ENCODE data around the gene NDUFAF7.

DNA sequence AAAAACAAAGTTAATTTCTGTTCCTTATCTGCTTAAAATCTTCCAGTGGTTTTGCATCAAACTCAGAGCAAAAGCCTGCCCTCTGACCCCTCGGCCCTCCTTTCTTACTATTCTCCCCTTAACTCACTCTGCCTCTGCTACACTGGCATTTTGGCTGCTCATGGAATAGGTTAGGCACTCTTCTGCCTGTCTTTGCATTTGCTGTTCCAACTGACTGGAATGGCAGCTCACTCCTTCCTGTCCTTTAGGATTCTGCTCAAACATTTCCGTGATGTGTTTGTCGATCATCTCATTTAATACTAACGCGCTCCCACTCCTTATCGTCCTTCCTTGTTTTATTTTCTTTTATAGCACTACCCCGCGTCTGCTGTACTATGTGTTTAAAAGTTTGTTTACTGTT lies 877 bp upstream of the NDUFAF7 start:
- TF ChIP-seq POLR2A (IDR thresholded peaks at IDR 0.05): no peak
- TF ChIP-seq, protein P1, sequence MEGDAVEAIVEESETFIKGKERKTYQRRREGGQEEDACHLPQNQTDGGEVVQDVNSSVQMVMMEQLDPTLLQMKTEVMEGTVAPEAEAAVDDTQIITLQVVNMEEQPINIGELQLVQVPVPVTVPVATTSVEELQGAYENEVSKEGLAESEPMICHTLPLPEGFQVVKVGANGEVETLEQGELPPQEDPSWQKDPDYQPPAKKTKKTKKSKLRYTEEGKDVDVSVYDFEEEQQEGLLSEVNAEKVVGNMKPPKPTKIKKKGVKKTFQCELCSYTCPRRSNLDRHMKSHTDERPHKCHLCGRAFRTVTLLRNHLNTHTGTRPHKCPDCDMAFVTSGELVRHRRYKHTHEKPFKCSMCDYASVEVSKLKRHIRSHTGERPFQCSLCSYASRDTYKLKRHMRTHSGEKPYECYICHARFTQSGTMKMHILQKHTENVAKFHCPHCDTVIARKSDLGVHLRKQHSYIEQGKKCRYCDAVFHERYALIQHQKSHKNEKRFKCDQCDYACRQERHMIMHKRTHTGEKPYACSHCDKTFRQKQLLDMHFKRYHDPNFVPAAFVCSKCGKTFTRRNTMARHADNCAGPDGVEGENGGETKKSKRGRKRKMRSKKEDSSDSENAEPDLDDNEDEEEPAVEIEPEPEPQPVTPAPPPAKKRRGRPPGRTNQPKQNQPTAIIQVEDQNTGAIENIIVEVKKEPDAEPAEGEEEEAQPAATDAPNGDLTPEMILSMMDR (IDR thresholded peaks at IDR 0.05): no peak
